D341Med (cell line): ENCODE data around the gene BCAT1.
"Not testable (repeated sequence)": the region's sequence is repeated elsewhere in the genome, so short reads cannot be mapped to it uniquely, and the experiment has no call there.

Source experiments
- DNase-seq: peaks from one replicate; pipeline ENCODE4 v3.0.0; 2012; ENCODE audit warnings: low spot score

Gene BCAT1

DNA sequence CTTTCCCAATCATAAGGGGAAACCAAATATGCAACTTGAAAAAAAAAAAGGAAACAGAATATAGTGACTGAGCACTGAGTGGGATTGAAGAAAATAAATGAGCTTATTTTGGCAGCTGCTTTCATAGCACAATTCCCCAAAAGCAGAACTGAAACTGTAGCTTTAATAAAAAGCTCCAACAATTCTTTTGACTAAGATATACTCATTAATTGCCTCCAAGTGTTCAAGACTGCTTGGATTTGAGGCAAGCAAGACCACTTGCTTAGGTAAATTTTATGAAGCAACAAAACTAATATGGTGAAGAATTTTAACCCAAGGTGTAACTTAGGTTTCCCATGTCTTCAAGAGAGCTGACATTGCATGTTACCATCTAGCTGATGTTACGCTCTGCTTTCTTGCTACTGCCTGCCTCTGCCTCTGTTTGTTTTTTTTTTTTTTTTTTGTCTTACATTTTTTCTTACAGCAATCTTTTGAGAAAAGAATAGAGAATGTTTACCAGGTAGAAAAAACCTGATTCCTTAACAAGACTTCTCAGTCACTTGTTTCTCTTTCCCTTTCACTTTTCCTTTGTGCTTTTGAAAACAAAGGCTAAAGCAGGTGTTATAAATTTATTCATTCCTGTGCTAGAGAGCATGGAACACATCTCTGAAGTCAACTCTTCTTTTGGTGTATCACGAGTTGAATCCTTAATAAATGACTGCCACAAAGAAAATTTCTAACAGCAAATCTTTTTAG, 134.4 kb downstream of the BCAT1 start:
- no peak for DNase-seq

- DNase-seq: no peak
Measured at GRCh38 chr12:24810378-24810777, 138.5 kb downstream of the BCAT1 start.

DNA sequence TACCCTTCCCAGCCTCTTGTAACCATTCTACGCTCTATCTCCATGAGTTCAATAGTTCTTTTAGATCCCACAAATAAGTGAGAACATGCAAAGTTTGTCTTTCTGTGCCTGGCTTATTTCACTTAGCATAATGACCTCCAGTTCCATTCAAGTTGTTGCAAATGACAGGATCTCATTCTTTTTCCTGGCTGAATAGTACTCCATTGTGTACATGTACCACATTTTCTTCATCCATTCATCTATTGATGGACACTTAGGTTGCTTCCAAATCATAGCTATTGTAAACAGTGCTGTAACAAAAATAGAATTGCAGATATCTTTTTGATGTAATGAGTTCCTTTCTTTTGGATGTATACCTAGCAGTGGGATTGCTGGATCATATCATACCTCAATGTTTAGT, 139.6 kb downstream of the BCAT1 start:
- DNase-seq: not testable (repeated sequence)

DNA sequence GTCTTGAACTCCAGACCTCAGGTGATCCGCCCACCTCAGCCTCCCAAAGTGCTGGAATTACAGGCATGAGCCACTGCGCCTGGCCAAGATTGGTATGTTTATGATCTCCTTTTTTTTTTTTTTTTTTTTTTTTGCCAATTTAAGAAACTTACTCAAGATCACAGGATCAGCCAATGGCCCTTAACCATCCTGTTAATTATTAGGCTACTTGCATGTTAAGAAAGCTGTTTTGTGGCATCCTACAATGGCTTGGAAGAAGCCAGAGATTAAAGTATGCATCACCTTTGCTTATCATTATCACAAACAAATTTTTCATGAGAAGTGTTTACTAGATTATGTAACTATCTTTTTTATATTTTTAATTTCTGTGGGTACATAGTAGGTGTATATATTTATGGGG, 140.2 kb downstream of the BCAT1 start:
- DNase-seq: no peak

DNA sequence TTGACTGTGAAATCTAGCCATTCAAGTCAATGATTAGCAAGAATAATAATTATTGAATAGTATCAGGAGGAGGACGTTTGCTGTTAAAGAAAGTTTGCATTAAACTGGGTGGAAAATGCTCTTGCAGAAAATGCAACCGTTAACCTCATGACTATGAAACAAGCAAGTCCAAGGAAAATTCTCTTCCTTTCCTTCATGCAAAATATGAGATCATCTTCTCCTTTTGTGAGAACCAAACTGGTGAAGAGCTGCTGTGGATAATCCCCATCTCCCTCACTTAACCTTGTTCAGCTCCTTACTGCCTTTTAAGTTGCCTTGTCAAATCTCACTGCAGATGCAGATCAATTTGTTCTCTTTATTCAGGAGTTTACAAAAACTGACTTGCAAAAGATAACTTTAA, 142.5 kb downstream of the BCAT1 start:
- DNase-seq: no peak

- no peak for DNase-seq
Measured at GRCh38 chr12:24803430-24804245, 145.3 kb downstream of the BCAT1 start.

GRCh38 chr12:24798335-24798734, 150.6 kb downstream of the BCAT1 start:
- DNase-seq: no peak

DNA sequence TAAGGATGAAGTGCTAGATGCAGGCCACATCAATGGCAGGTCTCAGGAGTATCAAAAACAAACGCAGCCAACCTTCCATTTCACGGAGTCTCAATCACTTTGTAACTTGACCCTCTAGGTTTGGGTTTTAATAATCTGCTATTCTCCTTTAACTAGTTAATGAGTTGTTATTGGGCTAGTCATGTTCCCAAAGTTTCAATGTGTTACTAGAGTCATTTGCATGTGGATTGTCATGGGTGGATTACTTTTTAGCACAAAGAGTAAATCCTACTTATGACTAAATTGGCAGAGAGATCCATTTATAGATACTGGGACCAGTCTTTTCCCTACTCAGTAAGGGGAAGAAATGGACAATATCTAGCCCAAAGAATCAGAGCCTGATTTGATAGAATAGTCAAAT, 151.0 kb downstream of the BCAT1 start:
- DNase-seq: no peak

DNA sequence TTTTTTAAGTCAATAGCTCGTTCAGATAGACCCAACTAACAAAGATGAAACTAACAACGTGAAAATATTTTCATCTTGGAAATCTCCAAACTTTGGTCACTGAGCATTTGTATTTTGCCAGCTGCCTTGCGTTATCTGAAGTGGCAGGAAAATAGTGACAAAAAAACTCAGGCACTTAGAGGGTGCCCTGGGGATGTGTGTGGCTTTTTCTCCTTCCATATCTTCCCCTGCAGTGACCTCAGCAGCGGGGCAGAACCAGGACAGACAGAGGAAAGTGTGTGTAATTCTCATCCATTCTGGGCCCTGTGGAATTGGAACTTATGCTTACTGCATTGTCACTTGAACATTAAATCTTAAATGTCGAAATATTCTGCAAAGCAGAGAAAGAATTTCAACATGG, 152.0 kb downstream of the BCAT1 start:
- DNase-seq: no peak

- DNase-seq: no peak
Measured at GRCh38 chr12:24795699-24796347, 153.1 kb downstream of the BCAT1 start.

GRCh38 chr12:24791622-24792021, 157.3 kb downstream of the BCAT1 start:
- DNase-seq: no peak

DNA sequence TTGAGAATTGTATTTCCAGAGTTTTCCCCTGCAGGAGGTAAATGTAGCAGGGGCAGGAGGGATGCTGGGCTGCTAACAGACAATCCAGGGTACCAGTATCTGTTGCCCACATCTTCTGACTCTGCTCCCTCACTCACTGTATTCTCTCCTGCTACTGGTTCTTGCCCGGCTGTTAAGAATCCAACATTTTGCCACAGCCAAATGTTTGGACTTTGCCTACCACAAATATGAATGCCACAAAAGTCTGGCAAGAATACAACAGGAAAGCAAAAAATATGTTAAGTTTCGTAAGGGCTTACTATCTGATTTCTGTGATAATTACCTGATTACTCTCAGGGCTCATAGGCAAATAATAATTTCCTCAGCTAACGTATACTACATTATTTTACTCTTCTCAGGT, 160.0 kb downstream of the BCAT1 start:
- DNase-seq: no peak

- DNase-seq: no peak
Measured at GRCh38 chr12:24780697-24781368, 168.1 kb downstream of the BCAT1 start.

DNA sequence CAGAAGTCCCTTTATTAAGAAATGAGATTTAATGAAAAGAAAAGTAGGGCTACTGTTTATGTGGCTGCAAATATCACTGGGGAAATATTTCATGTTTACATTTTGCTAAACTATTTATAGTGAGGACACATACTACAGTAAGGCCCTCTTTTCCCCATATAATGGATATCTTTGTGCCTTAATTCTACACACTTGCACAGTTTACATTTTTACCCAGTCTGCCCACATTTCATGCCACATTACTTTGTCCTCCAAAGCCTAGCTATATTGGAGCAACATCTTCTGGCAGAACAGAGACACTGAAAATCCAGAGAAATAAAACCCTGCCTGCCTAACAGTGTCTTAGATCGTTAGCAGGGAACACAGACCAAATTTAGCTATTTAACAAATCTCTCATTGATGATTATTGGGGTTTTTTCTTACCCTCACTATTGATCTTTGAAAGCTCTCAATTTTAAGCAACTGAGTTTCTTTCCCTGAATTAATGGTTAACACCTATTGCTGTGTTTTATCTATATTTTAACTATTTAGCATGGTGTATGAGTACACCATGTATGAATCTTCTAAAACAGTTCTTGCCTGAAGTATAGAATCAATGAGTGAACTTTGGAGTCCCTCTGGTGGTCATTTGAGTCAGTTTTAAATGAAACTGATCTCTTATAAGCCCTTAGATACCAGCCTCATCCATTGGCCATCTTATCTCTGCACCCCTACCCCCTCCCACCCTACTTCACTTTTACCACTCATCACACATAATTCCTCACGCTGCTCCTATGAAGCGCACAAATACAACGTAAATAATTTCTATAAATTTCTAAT, 170.2 kb downstream of the BCAT1 start:
- DNase-seq: peak; percentile 42

GRCh38 chr12:24777359-24777758, 171.5 kb downstream of the BCAT1 start:
- DNase-seq: no peak

- DNase-seq: no peak
Measured at GRCh38 chr12:24776861-24777260, 172.0 kb downstream of the BCAT1 start.

DNA sequence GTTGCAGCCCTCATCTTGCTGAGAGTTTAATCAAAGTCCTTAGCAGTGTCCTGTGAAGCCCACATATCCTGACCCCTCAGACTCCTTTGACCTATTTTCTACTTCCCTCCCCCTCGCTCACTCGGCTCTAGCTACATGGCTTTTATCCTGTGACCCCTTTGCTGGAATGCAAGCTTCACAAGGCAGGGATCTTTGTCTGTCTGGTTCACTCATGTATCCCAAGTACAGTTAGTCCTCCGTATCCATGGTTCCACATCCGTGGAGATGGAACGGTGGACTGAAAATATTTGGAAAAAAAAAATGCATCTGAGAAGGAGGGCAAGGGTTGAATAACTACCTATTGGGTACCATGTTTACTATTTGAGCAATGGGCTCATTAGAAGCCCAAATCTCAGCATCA, 173.8 kb downstream of the BCAT1 start:
- DNase-seq: no peak

DNA sequence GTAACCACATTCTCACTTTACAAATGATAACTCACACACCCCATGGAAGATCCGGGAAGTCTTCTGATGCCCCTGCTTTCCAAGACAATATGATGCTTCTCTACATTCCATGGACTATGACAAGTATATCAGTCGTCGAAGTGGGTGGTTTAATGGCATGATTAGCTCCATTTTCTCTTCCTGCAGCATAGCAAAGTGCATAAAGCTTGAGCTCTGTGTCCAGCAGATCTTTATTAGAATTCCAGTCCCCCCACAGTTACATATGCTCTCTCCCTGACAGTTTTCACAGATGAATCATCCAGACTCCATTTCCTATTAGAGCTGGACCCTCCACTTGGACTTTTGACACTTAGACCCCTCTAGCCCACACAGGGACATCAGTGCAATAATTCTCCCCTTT, 174.9 kb downstream of the BCAT1 start:
- no peak for DNase-seq

DNA sequence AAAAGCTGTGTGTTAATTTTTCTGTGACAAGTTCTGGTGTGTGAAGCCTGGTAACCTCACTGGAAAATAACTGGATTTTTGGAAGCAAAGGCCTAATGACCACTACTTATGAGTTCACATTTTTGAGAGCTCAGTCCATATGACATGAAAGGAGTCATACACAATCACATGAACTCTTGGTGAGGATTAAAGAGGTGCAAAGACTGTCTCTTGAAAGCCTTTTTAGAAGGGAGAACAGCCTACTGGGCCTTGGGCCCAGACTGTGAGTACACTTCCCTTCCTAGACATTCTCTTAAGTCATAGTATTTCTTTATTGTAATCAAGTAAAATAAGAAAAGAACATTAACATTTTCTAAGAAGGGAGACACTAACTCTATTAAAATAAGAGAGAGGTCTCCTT, 176.1 kb downstream of the BCAT1 start:
- no peak for DNase-seq

DNA sequence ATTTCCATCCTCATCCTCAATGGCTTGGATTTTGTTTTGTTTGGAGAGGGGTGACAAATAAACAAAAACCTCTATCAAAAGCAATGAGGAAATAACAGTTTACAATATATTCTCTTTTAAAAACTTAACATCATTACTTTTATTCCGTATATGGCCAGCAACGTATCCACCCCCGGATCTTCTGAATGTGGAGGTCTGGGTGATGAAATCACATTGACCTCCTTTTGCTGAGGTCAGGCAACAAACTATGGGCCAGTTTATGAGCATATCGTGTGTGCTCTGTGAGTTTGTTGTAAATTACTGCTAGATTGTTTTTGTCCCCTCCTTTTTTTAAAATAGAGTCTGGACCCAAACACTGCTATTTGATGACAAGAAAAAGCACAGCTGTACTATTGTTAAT, 178.1 kb downstream of the BCAT1 start:
- DNase-seq: no peak

DNA sequence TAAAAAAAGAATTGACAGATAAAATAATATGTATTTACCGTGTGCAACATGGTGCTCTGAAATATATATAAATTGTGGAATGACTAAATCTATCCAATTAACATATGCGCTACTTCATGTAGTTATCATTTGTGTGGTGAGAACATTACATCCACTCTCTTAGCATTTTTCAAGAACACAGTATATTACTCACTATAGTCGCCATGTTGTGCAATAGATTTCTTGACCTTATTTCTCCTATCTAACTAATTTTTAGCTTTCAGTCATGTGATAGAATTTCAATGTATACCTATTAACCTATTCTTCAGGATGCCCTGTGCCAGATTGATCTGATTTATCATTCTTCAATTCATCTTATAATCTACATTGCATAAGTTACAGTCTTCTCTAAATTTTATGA, 178.6 kb downstream of the BCAT1 start:
- no peak for DNase-seq

- DNase-seq: no peak
Measured at GRCh38 chr12:24769682-24770081, 179.2 kb downstream of the BCAT1 start.
